Measurements from ENCODE around the gene DNAAF8. TPM values are rescaled to one million over a fixed set of nuclear protein-coding genes. Genes with fewer than 3 reads are reported as not detected.

Gene DNAAF8
- total RNA-seq, 1 experiment from 2014 or later, result 0.39 TPM

DNA sequence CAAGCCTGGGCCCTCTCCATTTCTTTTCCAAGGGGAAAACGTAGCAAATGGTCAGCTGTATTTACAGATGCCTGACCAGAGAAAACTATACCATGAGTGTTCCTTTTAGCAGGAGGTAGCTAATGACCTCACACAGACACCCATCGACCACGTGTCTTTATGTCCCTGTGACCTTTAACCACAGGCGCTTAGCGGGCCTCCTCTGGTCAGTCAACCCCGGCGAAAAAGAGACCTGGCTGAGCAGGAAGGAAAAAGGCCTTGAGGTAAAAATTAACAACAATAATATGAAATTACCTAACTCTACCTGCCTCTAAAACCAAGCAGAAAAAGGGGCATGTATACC, 31.9 kb upstream of the DNAAF8 start:
- Mint-ChIP-seq H3K27me3 (ENCODE audit: low read depth) (no peaks in the 10 kb centered on the region), H3K4me1 (no peaks in the 10 kb centered on the region), H3K9me3 (no peaks in the 10 kb centered on the region), H3K27ac (no peak overlapping the region; a peak in 1 of 7 replicates), H3K4me3 (no peak overlapping the region), H3K36me3 (ENCODE audit: insufficient read depth in 1 of 3, low read depth in 3 of 3) (peaks cover 17 to 62% (median 54%) of the 10 kb centered on the region in 3 experiments; a peak in 6 of 7 replicates)
- Histone ChIP-seq H3K79me2 (ENCODE audit: insufficient read depth, low read length) (no peaks in the 10 kb centered on the region), H4K8ac (replicated peaks; ENCODE audit: insufficient read length, low read depth, low read length) (no peak overlapping the region), H2BK120ac (ENCODE audit: low read depth, low read length, poor library complexity, severe bottlenecking) (no peak overlapping the region), H2AK5ac (ENCODE audit: insufficient read length, low read length) (no peak overlapping the region), H4K91ac (ENCODE audit: insufficient read length, low read depth, low read length) (no peak overlapping the region), H3K23me2 (ENCODE audit: insufficient read length, low read depth, low read length, poor library complexity, severe bottlenecking) (no peaks in the 10 kb centered on the region), H2BK20ac (ENCODE audit: low read depth, low read length, poor library complexity, severe bottlenecking) (no peak overlapping the region), H2BK15ac (ENCODE audit: low read depth, low read length) (no peak overlapping the region), H4K5ac (ENCODE audit: insufficient read length, low read depth, low read length) (no peak overlapping the region), H3T11ph (ENCODE audit: low read length) (no peak overlapping the region), H3K27me3 (ENCODE audit: insufficient read depth, low read length) (no peaks in the 10 kb centered on the region), H3K56ac (ENCODE audit: insufficient read length, low read depth, low read length) (no peak overlapping the region), H3K23ac (ENCODE audit: insufficient read length, low read depth, low read length) (no peak overlapping the region), H2BK12ac (ENCODE audit: insufficient read length, low read depth, low read length) (no peak overlapping the region), H3K14ac (ENCODE audit: insufficient read depth, low read length) (no peak overlapping the region), H3K4me2 (ENCODE audit: insufficient read depth, insufficient read length, low read length) (no peak overlapping the region), H3K9me3 (ENCODE audit: control insufficient read depth, low read depth, low read length) (no peaks in the 10 kb centered on the region), H3K4ac (ENCODE audit: low read depth, low read length) (no peak overlapping the region), H3K4me1 (ENCODE audit: insufficient read depth, low read length) (no peaks in the 10 kb centered on the region), H3K27ac (ENCODE audit: insufficient read length, low read depth, low read length) (no peak overlapping the region), H2BK5ac (ENCODE audit: insufficient read length, low read length) (no peak overlapping the region), H3K9ac (ENCODE audit: extremely low read depth, insufficient read length, low read length) (no peak overlapping the region), H4K20me1 (ENCODE audit: control insufficient read depth, insufficient read depth, insufficient read length) (no peaks in the 10 kb centered on the region), H3K79me1 (ENCODE audit: insufficient read depth, low read depth, low read length, poor library complexity, severe bottlenecking) (no peaks in the 10 kb centered on the region), H3K18ac (ENCODE audit: insufficient read length, low read depth, low read length) (no peak overlapping the region), H2AFZ (ENCODE audit: low read length) (no peak overlapping the region)
- WGBS (ENCODE audit: extremely low coverage, insufficient read length, low lambda C conversion rate), result no CpG with 5 or more reads among the region's 7 CpGs
- TF ChIP-seq, protein P1, sequence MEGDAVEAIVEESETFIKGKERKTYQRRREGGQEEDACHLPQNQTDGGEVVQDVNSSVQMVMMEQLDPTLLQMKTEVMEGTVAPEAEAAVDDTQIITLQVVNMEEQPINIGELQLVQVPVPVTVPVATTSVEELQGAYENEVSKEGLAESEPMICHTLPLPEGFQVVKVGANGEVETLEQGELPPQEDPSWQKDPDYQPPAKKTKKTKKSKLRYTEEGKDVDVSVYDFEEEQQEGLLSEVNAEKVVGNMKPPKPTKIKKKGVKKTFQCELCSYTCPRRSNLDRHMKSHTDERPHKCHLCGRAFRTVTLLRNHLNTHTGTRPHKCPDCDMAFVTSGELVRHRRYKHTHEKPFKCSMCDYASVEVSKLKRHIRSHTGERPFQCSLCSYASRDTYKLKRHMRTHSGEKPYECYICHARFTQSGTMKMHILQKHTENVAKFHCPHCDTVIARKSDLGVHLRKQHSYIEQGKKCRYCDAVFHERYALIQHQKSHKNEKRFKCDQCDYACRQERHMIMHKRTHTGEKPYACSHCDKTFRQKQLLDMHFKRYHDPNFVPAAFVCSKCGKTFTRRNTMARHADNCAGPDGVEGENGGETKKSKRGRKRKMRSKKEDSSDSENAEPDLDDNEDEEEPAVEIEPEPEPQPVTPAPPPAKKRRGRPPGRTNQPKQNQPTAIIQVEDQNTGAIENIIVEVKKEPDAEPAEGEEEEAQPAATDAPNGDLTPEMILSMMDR (conservative IDR thresholded peaks at IDR 0.05), result no peak
- no peak for DNase-seq
